Effector memory CD4-positive, alpha-beta T cell (primary cell): ENCODE results near the gene USP32.

ENCODE experiments used
- DNase-seq, 3 donors: peaks; one replicate each; pipeline ENCODE4 v3.0.0-alpha.2; 2020
- H3K27ac ChIP-seq: 2 replicates; pipeline ENCODE4 v1.7.0; 2013; ENCODE audit warnings: mild to moderate bottlenecking, low read length, moderate library complexity; ENCODE audit not compliant: insufficient read depth, poor library complexity, severe bottlenecking
- H3K27me3 ChIP-seq: replicated peaks from 2 replicates; pipeline ENCODE4 v1.7.0; 2013; ENCODE audit warnings: mild to moderate bottlenecking, low read length; ENCODE audit not compliant: insufficient read depth, control insufficient read depth, poor library complexity, severe bottlenecking
- H3K36me3 ChIP-seq: 2 replicates; pipeline ENCODE4 v1.7.0; 2013; ENCODE audit warnings: mild to moderate bottlenecking, low read length, moderate library complexity; ENCODE audit not compliant: control insufficient read depth, insufficient read depth
- H3K4me1 ChIP-seq: 2 replicates; pipeline ENCODE4 v1.7.0; 2013; ENCODE audit warnings: low read length, mild to moderate bottlenecking; ENCODE audit not compliant: control insufficient read depth, insufficient read depth, poor library complexity, severe bottlenecking
- H3K4me3 ChIP-seq: 2 replicates; pipeline ENCODE4 v1.7.0; 2013; ENCODE audit warnings: low read length, low read depth, mild to moderate bottlenecking; ENCODE audit not compliant: insufficient read depth, poor library complexity, severe bottlenecking
- H3K9me3 ChIP-seq: 2 replicates; pipeline ENCODE4 v1.7.0; 2013; ENCODE audit warnings: mild to moderate bottlenecking, low read length, moderate library complexity; ENCODE audit not compliant: control insufficient read depth

The USP32 gene

GRCh38 chr17:60154616-60155426 is 237.1 kb downstream of the USP32 start:
- DNase-seq: no peak
- Histone ChIP-seq H3K4me1 (peaks cover 11% of the 10 kb centered on the region), H3K27ac (no peak overlapping the region), H3K9me3 (no peaks in the 10 kb centered on the region), H3K4me3 (no peak overlapping the region), H3K27me3 (peaks cover 18% of the 10 kb centered on the region), H3K36me3 (no peaks in the 10 kb centered on the region)

GRCh38 chr17:60153606-60154390 is 238.1 kb downstream of the USP32 start:
- peaks cover 28% of the 10 kb centered on the region for H3K27me3 ChIP-seq
- H3K27ac ChIP-seq: no peak overlapping the region
- DNase-seq: no peak
- H3K4me1 ChIP-seq: peaks cover 15% of the 10 kb centered on the region
- H3K4me3 ChIP-seq: no peak overlapping the region
- H3K9me3 ChIP-seq: no peaks in the 10 kb centered on the region
- H3K36me3 ChIP-seq: no peaks in the 10 kb centered on the region

GRCh38 chr17:60151355-60151754 is 240.6 kb downstream of the USP32 start:
- peaks cover 40% of the 10 kb centered on the region for H3K27me3 ChIP-seq
- H3K4me1 ChIP-seq: peaks cover 15% of the 10 kb centered on the region
- no peak overlapping the region for H3K27ac ChIP-seq
- no peaks in the 10 kb centered on the region for H3K36me3 ChIP-seq
- H3K4me3 ChIP-seq: no peak overlapping the region
- no peak for DNase-seq
- no peaks in the 10 kb centered on the region for H3K9me3 ChIP-seq

- DNase-seq: no peak
- Histone ChIP-seq H3K4me3 (peak within 1 kb of the TSS; percentile 29), H3K9me3 (no peaks in the 10 kb centered on the region), H3K4me1 (peaks cover 15% of the 10 kb centered on the region), H3K27ac (no peak within 1 kb of the TSS), H3K36me3 (no peaks in the 10 kb centered on the region), H3K27me3 (peaks cover 40% of the 10 kb centered on the region)
Measured at GRCh38 chr17:60149691-60150582, 242.0 kb downstream of the USP32 start, which contains the start of gene CA4. TSS of gene CA4 (plus strand) at chr17:60149973. CDS start at chr17:60150035, 62 bp downstream.

GRCh38 chr17:60148373-60148772 is 243.6 kb downstream of the USP32 start:
- H3K4me1 ChIP-seq: peaks cover 15% of the 10 kb centered on the region
- H3K4me3 ChIP-seq: no peak overlapping the region
- DNase-seq: no peak
- H3K27ac ChIP-seq: no peak overlapping the region
- H3K27me3 ChIP-seq: peaks cover 42% of the 10 kb centered on the region
- H3K9me3 ChIP-seq: no peaks in the 10 kb centered on the region
- H3K36me3 ChIP-seq: no peaks in the 10 kb centered on the region

- Histone ChIP-seq H3K4me1 (peaks cover 19% of the 10 kb centered on the region), H3K27me3 (peaks cover 44% of the 10 kb centered on the region)
- DNase-seq: no peak
Measured at GRCh38 chr17:60147553-60148223, 244.2 kb downstream of the USP32 start.

GRCh38 chr17:60146206-60146605 is 245.7 kb downstream of the USP32 start:
- no peaks in the 10 kb centered on the region for H3K36me3 ChIP-seq
- H3K9me3 ChIP-seq: no peaks in the 10 kb centered on the region
- no peak for DNase-seq
- H3K4me3 ChIP-seq: no peak overlapping the region
- H3K27ac ChIP-seq: no peak overlapping the region
- H3K27me3 ChIP-seq: peaks cover 49% of the 10 kb centered on the region
- peaks cover 16% of the 10 kb centered on the region for H3K4me1 ChIP-seq

More at GRCh38 chr17:60147553-60148223, 244.2 kb downstream of the USP32 start:
- Histone ChIP-seq H3K27ac (no peak overlapping the region), H3K36me3 (no peaks in the 10 kb centered on the region), H3K9me3 (no peaks in the 10 kb centered on the region), H3K4me3 (no peak overlapping the region)

- no peaks in the 10 kb centered on the region for H3K9me3 ChIP-seq
- H3K27me3 ChIP-seq: peaks cover 49% of the 10 kb centered on the region
- DNase-seq: no peak
- no peak overlapping the region for H3K27ac ChIP-seq
- no peaks in the 10 kb centered on the region for H3K36me3 ChIP-seq
- no peak overlapping the region for H3K4me3 ChIP-seq
- H3K4me1 ChIP-seq: peaks cover 12% of the 10 kb centered on the region
Measured at GRCh38 chr17:60145006-60145935, 246.7 kb downstream of the USP32 start.
